ENCODE results near the gene CAPRIN1.

Gene CAPRIN1, protein sequence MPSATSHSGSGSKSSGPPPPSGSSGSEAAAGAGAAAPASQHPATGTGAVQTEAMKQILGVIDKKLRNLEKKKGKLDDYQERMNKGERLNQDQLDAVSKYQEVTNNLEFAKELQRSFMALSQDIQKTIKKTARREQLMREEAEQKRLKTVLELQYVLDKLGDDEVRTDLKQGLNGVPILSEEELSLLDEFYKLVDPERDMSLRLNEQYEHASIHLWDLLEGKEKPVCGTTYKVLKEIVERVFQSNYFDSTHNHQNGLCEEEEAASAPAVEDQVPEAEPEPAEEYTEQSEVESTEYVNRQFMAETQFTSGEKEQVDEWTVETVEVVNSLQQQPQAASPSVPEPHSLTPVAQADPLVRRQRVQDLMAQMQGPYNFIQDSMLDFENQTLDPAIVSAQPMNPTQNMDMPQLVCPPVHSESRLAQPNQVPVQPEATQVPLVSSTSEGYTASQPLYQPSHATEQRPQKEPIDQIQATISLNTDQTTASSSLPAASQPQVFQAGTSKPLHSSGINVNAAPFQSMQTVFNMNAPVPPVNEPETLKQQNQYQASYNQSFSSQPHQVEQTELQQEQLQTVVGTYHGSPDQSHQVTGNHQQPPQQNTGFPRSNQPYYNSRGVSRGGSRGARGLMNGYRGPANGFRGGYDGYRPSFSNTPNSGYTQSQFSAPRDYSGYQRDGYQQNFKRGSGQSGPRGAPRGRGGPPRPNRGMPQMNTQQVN

GRCh38 chr11:34051349-34052035, at the start of gene CAPRIN1:
Gene CAPRIN1 (plus strand): TSS chr11:34051731. CDS start chr11:34052421, 690 bp downstream.
- peak; percentile 84 for DNase-seq

DNA sequence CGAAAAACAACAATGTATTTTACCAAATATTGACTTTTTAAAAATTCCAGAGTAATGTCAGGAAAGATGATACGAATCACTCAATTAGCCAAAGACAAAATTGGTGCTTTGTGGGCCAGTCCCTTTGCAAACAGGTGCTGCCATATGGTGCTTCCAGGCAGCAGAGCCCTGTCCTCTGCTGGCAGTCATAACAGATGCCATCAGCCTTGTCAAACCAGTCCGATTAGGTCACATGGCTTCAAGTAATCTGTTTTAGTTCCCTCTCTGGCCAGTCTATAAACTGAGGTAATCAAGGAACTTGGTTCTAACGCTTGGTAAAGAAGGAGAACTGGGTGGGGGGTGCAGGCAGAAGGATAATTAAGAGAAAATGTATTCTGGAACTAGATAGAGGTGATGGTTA, 49.1 kb upstream of the CAPRIN1 start:
- DNase-seq: no peak

DNA sequence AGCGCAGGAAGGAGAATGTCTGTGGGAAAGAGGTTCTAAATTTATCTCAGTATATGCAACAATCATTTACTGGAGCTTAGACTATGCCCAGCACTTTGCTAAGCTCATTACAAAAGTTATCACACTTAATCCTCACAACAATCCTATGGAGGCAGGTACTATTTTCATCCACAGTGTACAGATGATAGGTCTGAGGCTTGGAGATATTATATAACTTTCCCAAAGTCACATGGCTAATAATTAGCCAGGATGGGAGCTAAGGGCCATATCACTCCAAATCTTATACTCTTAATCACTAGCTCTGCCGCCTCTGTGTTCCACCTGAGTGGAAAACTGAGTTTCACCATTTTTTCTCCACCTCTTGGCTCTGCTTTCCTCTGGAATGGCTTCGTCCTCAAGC, 47.3 kb upstream of the CAPRIN1 start:
- DNase-seq: no peak

- DNase-seq: no peak
Measured at GRCh38 chr11:34006876-34007275, 44.7 kb upstream of the CAPRIN1 start.

- no peak for DNase-seq
Measured at GRCh38 chr11:34012734-34013133, 38.8 kb upstream of the CAPRIN1 start.

GRCh38 chr11:34013898-34014571, 37.5 kb upstream of the CAPRIN1 start:
- DNase-seq: no peak

DNA sequence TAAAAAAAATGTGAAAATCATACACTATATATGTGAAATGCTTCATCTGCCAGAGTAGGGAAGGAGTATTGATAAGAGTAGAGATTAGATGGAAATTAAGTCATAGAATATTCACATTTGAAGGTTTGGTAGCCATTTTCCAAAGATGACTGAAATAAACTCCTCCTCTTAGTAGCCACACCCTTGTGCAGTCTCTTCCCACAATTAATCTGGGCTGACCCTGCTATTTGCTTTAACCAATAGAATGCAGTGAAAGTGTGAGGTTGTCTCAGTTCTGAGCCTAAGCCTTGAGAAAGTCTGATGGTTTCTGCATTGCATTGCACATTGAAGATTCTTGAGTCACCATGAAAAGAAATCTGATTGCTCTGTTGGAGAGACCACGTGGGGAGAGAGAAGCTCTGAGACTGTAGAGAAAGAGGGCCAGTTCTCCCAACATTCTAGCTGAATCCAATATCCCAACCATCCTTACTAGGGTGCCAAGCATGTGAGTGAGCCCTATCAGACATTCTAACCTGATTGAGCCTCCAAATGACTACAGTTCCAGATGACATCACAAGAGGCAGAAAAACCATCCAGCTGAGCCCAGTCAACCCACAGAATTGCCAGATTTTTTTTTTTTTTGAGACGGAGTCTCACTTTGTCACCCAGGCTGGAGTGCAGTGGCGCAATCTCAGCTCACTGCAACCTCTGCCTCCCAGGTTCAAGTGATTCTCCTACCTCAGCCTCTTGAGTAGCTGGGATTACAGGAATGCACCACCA, 29.4 kb upstream of the CAPRIN1 start:
- DNase-seq: no peak

DNA sequence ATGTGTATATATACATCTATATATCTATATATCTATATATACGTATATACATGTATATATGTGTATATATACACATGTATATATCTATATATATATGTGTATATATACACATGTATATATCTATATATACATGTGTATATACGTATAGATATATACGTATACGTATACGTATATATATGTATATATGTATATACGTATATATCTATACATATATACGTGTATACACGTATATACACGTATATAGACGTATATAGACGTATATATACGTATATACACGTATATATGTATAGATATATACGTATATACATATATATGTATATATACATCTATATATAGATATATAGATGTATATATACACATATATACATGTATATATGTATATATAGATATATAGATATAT, 25.1 kb upstream of the CAPRIN1 start:
- no peak for DNase-seq

DNA sequence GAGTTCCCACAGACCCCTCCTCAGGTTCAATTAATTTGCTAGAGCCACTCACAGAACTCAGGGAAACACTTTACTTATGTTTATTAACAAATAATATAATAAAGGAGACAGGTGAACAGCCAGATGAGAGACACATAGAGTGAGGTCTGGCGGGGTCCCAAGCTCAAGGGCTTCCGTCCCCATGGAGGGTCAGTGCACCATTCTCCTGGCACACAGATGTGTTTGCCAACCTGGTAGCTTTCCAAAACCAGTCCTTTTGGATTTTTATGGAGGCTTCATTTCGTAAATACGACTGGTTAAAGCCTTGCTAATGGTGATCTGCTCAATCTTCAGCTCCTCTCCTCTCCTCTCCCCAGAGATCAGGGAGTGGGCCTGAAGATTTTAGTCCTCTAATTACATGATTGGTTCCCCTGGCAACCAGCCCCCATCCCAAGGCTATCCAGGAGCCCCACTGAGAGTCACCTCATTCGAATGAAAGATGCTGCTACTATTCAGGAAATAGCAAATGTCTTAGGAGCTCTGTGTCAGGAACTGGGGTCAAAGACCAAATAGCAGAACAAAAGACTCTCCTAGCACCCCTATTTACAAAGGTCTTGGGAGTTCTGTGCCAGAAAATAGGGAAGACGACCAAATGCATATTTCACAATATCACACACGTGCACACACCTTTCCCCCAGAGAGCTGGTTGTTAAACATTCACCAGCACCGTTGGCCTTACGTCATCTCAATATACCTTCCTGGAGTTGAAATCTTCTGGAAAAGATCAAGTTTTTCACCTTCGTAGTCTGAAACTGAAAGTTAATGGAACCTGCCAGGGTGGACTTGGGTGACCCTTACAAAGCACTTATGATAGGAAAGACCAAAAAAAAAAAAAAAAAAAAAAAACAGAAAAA, 23.8 kb upstream of the CAPRIN1 start:
- DNase-seq: no peak

DNA sequence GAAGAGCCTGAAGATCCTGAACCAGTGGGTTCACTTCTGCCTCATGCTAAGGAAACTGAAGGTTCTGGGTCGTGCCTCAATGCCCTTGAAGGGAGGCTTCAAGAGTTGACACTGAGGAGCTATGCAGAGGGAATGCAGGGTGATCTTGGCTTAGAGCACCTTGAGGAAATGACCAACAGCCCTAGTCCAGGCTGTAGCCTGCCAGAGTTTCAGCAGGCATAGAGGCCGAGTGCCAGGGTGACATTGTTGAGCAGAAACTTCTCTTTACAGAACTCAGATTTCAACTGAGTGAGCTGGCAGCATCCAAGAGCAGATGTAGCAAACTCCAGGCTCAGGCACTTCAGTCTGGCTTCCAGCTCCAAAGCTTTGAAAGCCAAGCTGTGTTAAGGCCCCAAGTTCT, 23.1 kb upstream of the CAPRIN1 start:
- DNase-seq: no peak

DNA sequence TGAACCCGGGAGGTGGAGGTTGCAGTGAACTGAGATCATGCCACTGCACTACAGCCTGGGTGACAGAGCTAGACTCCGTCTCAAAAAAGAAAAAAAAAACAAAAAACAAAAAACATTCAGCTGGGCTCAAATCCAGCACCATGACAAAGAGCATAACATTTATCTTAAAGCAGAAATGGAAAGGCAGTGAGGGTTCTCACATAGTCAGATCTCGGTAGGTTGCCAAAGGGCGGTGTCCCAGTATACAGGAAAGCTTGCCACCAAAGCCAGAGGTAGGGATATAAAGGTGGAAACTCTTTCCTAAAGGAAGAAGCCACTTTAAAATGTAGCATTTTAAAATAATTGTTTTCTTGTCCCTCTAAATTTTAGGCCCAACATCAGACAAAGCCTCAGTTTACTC, 22.4 kb upstream of the CAPRIN1 start:
- no peak for DNase-seq

GRCh38 chr11:34030382-34030781, 21.1 kb upstream of the CAPRIN1 start:
- DNase-seq: no peak

GRCh38 chr11:34033399-34033798, 18.1 kb upstream of the CAPRIN1 start:
- DNase-seq: no peak

- DNase-seq: no peak
Measured at GRCh38 chr11:34034053-34034452, 17.5 kb upstream of the CAPRIN1 start.

DNA sequence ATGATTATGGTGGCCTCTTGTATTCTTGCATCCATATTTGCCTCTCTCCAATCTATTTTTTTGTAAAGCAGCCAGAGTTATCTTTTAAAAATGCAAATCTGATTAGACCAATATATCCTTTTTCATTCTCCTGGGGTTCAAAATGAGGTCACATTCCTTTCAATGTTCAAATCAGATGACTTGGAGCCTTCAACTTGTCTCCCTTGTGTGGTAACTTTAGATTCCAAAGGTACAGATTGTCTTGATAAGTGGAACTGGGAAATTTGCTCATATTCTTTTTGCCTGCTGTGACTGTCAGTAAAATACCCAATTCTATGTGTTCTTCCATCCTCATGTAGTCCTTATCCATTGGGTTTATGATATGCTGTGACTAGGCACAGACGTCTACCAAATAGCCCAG, 15.1 kb upstream of the CAPRIN1 start:
- DNase-seq: no peak

DNA sequence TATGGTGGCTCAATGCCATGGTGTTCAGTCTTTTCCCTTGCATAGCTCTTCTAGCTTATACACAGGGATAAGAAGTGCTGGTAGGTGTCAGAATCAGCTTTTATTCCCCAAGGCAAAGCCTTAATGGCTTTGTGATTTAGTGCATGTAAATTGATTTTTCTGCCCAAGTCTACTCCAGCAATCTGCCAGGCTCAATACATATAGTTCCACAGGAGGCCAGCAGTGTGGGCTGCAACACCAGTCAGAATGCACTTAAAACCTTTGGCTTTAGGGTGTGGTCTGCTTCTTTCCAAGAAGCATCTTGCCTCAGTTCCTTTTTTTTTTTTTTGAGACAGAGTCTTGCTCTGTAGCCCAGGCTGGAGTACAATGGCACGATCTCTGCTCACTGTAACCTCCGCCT, 14.5 kb upstream of the CAPRIN1 start:
- no peak for DNase-seq

DNA sequence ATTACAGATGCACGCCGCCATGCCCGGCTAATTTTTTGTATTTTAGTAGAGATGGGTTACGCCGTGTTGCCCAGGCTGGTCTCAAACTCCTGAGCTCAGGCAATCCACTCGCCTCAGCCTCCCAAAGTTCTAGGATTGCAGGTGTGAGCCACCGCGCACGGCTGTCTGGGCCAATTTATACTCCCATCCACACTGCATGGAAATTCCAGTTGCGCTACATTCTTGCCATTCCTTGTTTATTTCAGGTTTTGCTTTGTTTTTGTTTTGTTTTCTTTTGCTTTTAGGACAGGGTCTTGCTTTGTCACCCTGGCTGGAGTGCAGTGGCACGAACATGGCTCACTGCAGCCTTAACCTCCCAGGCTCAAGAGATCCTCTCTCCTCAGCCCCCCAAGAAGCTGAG, 11.0 kb upstream of the CAPRIN1 start:
- no peak for DNase-seq

DNA sequence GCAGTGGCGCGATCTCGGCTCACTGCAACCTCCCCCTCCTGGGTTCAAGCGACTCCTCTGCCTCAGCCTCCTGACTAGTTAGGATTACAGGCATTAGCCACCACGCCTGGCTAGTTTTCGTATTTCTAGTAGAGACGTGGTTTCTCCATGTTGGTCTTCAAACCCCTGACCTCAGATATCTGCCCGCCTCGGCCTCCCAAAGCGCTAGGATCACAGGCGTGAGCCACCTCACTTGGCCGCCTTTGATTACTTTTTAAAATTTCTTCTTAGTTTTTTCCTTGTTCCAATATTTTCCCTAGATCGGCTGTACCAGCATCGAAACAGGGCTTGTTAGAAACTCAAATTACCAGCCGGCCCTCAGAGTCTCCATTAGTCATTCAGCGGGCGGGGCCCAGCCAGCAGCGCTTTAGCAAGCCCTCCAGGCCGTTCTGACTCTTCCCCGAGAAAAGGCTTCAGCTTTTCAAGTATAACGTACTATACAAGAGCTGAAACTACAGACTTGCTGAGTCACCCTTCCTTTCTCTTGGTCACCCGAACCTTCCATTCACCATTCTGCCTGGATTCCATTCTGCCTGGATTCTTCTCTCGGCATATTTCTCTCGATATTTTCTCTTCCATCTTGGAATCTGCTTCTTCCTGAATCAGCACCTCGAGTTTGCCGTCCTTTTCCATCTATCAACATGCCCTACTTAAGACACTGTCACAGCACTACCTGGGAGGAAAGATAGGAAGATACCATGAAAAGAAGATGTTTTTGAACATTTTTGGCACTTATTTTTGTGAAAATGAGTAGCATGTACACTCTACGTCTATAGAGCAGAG, 6.7 kb upstream of the CAPRIN1 start:
- no peak for DNase-seq

- no peak for DNase-seq
Measured at GRCh38 chr11:34049028-34049427, 2.5 kb upstream of the CAPRIN1 start.

GRCh38 chr11:34050581-34051348, 766 bp upstream of the CAPRIN1 start:
- DNase-seq: peak; percentile 62

All from NCI-H1436 (cell line).